ENCODE measurements around the gene BID. TPM values are rescaled to one million over a fixed set of nuclear protein-coding genes. Genes with fewer than 3 reads are reported as not detected.

BID gene
- polyA plus RNA-seq, 1 donor: 22.2 TPM

DNA sequence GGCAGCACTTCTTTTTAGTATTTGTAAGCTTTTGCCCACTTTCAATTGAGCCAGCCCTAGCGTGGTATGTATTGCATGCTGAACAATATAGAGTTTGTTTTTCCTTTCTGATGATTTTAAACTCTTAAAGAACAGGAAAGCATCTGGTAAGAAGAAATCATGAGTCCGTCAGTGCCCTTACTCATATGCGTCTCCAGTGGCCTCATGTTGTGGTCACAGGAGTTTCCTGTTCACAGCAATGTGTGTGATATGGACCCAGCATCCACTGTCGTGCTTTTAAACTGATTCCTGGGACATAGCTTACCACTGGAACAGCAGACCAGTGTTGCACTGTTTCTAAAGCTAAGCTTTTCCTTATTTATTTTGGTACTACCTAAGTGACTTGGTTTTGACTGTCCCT lies 40.1 kb downstream of the BID start:
- Histone ChIP-seq H3K4me1 (ENCODE audit: control insufficient read depth, insufficient read depth, low read length) (no peaks in the 10 kb centered on the region), H3K9me3 (ENCODE audit: control insufficient read depth, low read depth, low read length) (no peaks in the 10 kb centered on the region), H3K36me3 (ENCODE audit: control insufficient read depth, insufficient read depth, low read length) (peaks cover 72% of the 10 kb centered on the region), H3K4me3 (ENCODE audit: low read length) (no peak overlapping the region), H3K27me3 (ENCODE audit: control insufficient read depth, insufficient read depth, low read length) (no peaks in the 10 kb centered on the region), H3K27ac (ENCODE audit: low read length) (no peak overlapping the region)
- no CpG with 5 or more reads among the region's 4 CpGs for WGBS (ENCODE audit: insufficient coverage, low lambda C conversion rate)
- DNase-seq: no peak

DNA sequence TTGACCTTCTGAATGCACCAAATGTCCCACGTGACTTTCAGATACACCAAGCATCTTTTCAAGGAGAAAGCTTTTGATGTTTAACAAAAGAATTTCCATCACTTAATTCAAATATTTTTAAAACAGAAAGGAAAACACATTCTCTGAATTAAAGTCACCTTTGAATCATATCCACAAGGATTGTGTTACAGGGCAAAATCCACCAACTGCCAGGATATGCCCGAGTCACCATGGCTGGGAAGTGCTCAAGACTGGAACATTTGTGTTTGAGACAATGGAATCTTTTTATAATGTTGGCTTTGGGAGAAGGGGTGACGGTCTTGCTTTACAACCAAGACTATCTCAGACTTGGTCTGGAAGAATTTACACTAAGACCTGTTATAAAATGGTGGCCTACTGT lies 40.8 kb downstream of the BID start:
- no CpG with 5 or more reads among the region's 3 CpGs for WGBS (ENCODE audit: insufficient coverage, low lambda C conversion rate)
- DNase-seq: peak in 1 of 2 donors; percentile 59
- Histone ChIP-seq H3K27me3 (ENCODE audit: control insufficient read depth, insufficient read depth, low read length) (no peaks in the 10 kb centered on the region), H3K4me1 (ENCODE audit: control insufficient read depth, insufficient read depth, low read length) (no peaks in the 10 kb centered on the region), H3K36me3 (ENCODE audit: control insufficient read depth, insufficient read depth, low read length) (peaks cover 71% of the 10 kb centered on the region), H3K4me3 (ENCODE audit: low read length) (no peak overlapping the region), H3K27ac (ENCODE audit: low read length) (no peak overlapping the region), H3K9me3 (ENCODE audit: control insufficient read depth, low read depth, low read length) (no peaks in the 10 kb centered on the region)

- no CpG with 5 or more reads among the region's 2 CpGs for WGBS (ENCODE audit: insufficient coverage, low lambda C conversion rate)
Measured at GRCh38 chr22:17732251-17732854, 41.9 kb downstream of the BID start.

GRCh38 chr22:17729561-17729960 lies 44.7 kb downstream of the BID start:
- Histone ChIP-seq H3K27ac (ENCODE audit: low read length) (no peak overlapping the region), H3K27me3 (ENCODE audit: control insufficient read depth, insufficient read depth, low read length) (no peaks in the 10 kb centered on the region), H3K4me1 (ENCODE audit: control insufficient read depth, insufficient read depth, low read length) (peaks cover 6% of the 10 kb centered on the region), H3K9me3 (ENCODE audit: control insufficient read depth, low read depth, low read length) (no peaks in the 10 kb centered on the region), H3K36me3 (ENCODE audit: control insufficient read depth, insufficient read depth, low read length) (peaks cover 68% of the 10 kb centered on the region), H3K4me3 (ENCODE audit: low read length) (no peak overlapping the region)
- DNase-seq: no peak
- WGBS (ENCODE audit: insufficient coverage, low lambda C conversion rate): no CpG with 5 or more reads among the region's 6 CpGs

More at GRCh38 chr22:17732251-17732854, 41.9 kb downstream of the BID start:
- Histone ChIP-seq H3K27ac (ENCODE audit: low read length) (no peak overlapping the region), H3K36me3 (ENCODE audit: control insufficient read depth, insufficient read depth, low read length) (peaks cover 72% of the 10 kb centered on the region), H3K9me3 (ENCODE audit: control insufficient read depth, low read depth, low read length) (no peaks in the 10 kb centered on the region), H3K4me1 (ENCODE audit: control insufficient read depth, insufficient read depth, low read length) (no peaks in the 10 kb centered on the region), H3K27me3 (ENCODE audit: control insufficient read depth, insufficient read depth, low read length) (no peaks in the 10 kb centered on the region), H3K4me3 (ENCODE audit: low read length) (no peak overlapping the region)
- DNase-seq: no peak

DNA sequence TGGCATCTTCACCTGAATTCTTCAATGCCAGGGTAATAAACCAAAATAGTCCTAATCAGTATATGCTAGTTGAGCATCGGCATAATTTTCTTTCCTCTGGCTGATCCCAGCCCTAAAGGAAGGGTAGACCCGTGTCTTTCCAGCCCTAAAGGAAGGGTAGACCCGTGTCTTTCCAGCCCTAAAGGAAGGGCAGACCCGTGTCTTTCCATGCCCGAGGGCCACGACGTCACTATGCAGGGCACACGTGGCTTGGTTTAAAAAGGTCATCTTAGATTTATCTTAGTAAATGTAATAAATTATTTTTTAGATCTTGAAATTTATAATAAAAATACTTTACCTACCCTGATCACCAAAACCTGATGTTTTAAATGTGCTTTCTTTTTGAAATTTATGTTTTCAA lies 45.5 kb downstream of the BID start:
- whole genome bisulfite sequencing (ENCODE audit: insufficient coverage, low lambda C conversion rate): no CpG with 5 or more reads among the region's 8 CpGs
- no peaks in the 10 kb centered on the region for H3K27me3 ChIP-seq (ENCODE audit: control insufficient read depth, insufficient read depth, low read length)
- no peak overlapping the region for H3K27ac ChIP-seq (ENCODE audit: low read length)
- H3K9me3 ChIP-seq (ENCODE audit: control insufficient read depth, low read depth, low read length): no peaks in the 10 kb centered on the region
- H3K4me1 ChIP-seq (ENCODE audit: control insufficient read depth, insufficient read depth, low read length): peaks cover 6% of the 10 kb centered on the region
- DNase-seq: no peak
- no peak overlapping the region for H3K4me3 ChIP-seq (ENCODE audit: low read length)
- H3K36me3 ChIP-seq (ENCODE audit: control insufficient read depth, insufficient read depth, low read length): peaks cover 60% of the 10 kb centered on the region

- H3K9me3 ChIP-seq (ENCODE audit: control insufficient read depth, low read depth, low read length): no peaks in the 10 kb centered on the region
- peaks cover 6% of the 10 kb centered on the region for H3K4me1 ChIP-seq (ENCODE audit: control insufficient read depth, insufficient read depth, low read length)
- whole genome bisulfite sequencing (ENCODE audit: insufficient coverage, low lambda C conversion rate): 80% methylated on average over 1 of the region's 18 CpGs
- no peak for DNase-seq
- peaks cover 49% of the 10 kb centered on the region for H3K36me3 ChIP-seq (ENCODE audit: control insufficient read depth, insufficient read depth, low read length)
- no peak overlapping the region for H3K27ac ChIP-seq (ENCODE audit: low read length)
- no peaks in the 10 kb centered on the region for H3K27me3 ChIP-seq (ENCODE audit: control insufficient read depth, insufficient read depth, low read length)
- H3K4me3 ChIP-seq (ENCODE audit: low read length): no peak overlapping the region
Measured at GRCh38 chr22:17726928-17727897, 47.1 kb downstream of the BID start.

GRCh38 chr22:17726006-17726927 lies 48.0 kb downstream of the BID start:
- Histone ChIP-seq H3K4me1 (ENCODE audit: control insufficient read depth, insufficient read depth, low read length) (peaks cover 6% of the 10 kb centered on the region), H3K9me3 (ENCODE audit: control insufficient read depth, low read depth, low read length) (no peaks in the 10 kb centered on the region), H3K27ac (ENCODE audit: low read length) (no peak overlapping the region), H3K27me3 (ENCODE audit: control insufficient read depth, insufficient read depth, low read length) (no peaks in the 10 kb centered on the region), H3K4me3 (ENCODE audit: low read length) (no peak overlapping the region), H3K36me3 (ENCODE audit: control insufficient read depth, insufficient read depth, low read length) (peaks cover 41% of the 10 kb centered on the region)
- no CpG with 5 or more reads among the region's 13 CpGs for WGBS (ENCODE audit: insufficient coverage, low lambda C conversion rate)
- no peak for DNase-seq

GRCh38 chr22:17725500-17725796 lies 48.8 kb downstream of the BID start:
- H3K4me1 ChIP-seq (ENCODE audit: control insufficient read depth, insufficient read depth, low read length): peaks cover 6% of the 10 kb centered on the region
- peak; percentile 28 to 64 for DNase-seq
- H3K36me3 ChIP-seq (ENCODE audit: control insufficient read depth, insufficient read depth, low read length): peaks cover 39% of the 10 kb centered on the region
- no peaks in the 10 kb centered on the region for H3K9me3 ChIP-seq (ENCODE audit: control insufficient read depth, low read depth, low read length)
- peak overlapping the region; percentile 49 for H3K27ac ChIP-seq (ENCODE audit: low read length)
- no peak overlapping the region for H3K4me3 ChIP-seq (ENCODE audit: low read length)
- no peaks in the 10 kb centered on the region for H3K27me3 ChIP-seq (ENCODE audit: control insufficient read depth, insufficient read depth, low read length)

DNA sequence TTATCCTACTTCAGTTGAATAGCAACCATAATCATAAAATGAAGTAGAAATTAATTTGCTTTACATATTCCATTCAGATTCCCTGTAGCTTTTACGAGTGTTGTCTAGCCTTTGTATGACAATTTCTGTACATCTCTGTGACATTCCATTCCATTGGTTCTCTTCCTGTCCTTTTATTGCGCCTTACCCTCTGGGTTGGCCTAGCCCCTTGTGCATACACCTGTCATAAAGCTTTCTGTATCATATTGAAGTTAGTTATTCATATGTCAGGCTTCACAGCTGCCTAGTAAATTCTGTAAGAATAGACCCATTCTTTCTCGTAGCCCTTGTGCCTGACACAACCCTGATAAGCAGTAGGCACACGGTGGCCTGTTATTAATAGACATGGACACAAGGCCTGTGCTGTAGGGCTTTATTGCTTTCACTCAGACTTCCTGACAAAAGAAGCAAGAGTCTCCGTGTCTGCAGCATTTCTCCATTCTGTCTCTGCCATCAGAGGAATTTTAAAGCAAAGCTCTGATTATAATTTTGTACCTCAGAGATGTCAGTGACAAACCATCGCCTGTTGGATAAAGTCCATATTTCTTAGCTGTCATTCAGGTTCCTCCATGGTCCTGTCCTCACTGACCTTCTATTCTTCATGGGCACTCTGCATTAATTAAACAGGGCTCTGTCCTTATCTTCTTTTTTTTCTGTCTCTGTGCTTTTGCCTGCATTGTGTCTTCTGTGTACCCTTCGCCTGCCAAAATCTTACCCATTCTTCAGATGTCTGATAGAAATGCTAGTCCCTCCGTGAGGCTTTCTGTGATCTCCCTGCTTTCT lies 49.4 kb downstream of the BID start:
- peak in 1 of 2 donors; percentile 60 for DNase-seq
- Histone ChIP-seq H3K4me1 (ENCODE audit: control insufficient read depth, insufficient read depth, low read length) (peaks cover 6% of the 10 kb centered on the region), H3K9me3 (ENCODE audit: control insufficient read depth, low read depth, low read length) (no peaks in the 10 kb centered on the region), H3K27me3 (ENCODE audit: control insufficient read depth, insufficient read depth, low read length) (no peaks in the 10 kb centered on the region), H3K4me3 (ENCODE audit: low read length) (no peak overlapping the region), H3K36me3 (ENCODE audit: control insufficient read depth, insufficient read depth, low read length) (peaks cover 34% of the 10 kb centered on the region), H3K27ac (ENCODE audit: low read length) (peak overlapping the region; percentile 49)
- WGBS (ENCODE audit: insufficient coverage, low lambda C conversion rate): 0% methylated on average over 1 of the region's 8 CpGs

All from large intestine (tissue), 3 donors.